ENCODE results near the gene PPTC7.
A peak's percentile ranks its signal among the peaks of the same experiment; 100 is the strongest.

Gene PPTC7

DNA sequence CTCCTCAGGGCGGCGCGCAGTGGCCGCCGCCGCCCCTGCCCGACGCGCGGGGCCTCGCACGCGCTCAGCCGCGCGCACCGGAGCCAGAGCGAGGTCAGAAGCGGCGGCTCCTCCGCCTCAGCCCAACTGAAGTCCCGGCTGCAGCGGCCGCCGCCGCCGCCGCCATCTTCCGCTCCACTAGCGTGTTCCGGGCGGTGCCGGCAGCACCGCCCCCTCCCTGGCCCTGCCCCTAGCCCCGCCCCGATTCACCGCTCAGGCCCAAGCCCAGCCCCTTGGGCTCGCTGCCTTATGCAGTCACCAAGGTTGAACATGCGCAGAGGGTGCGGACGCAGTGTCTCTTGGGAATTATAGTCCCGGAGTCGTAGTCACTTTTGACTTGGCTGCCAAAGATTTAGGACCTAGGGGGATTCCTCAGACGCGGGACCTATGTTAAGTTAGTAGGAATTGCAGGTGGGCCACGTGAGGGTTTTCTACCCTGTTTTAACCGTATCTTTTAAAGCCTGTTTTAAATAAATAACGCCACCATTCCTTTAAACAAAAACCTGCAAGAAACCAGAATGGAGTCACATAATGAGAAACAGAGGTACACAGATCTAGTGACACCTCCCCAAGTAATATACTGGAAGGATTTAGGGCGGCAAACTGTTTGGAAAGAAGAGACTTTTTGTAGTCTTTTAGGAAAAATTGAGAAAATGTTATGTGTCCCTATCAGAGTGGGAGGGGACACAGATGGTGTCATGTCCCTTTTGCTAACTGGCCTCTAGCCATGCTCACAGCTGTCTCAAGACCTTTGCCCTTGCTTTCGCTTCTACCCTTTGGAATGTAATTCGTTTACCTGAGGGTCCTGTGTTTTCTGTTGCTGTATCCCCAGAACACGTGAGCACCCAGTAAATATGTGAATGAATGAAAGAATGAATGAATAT lies at the start of gene PPTC7:
PPTC7 (minus strand) TSS at position 182 of the 923 bp plus-strand sequence. CDS start 287 bp downstream, outside the sequence.
- TF ChIP-seq CTCF (IDR thresholded peaks at IDR 0.05; ENCODE audit: insufficient read depth, low read length, missing control alignments) = no peak
- ChIA-PET POLR2A (no interaction called here), CTCF (interaction anchor here (1.2 to 4.2 kb wide), 2 partner anchors 10 to 17 kb away, joined by 5 to 49 read pairs; no protein-coding TSS in a partner anchor)
- peak; percentile 73 for DNase-seq (ENCODE audit: low read depth, low spot score)
- H3K4me3 ChIP-seq (ENCODE audit: low read depth, low read length) = peak within 1 kb of the TSS; percentile 90

DNA sequence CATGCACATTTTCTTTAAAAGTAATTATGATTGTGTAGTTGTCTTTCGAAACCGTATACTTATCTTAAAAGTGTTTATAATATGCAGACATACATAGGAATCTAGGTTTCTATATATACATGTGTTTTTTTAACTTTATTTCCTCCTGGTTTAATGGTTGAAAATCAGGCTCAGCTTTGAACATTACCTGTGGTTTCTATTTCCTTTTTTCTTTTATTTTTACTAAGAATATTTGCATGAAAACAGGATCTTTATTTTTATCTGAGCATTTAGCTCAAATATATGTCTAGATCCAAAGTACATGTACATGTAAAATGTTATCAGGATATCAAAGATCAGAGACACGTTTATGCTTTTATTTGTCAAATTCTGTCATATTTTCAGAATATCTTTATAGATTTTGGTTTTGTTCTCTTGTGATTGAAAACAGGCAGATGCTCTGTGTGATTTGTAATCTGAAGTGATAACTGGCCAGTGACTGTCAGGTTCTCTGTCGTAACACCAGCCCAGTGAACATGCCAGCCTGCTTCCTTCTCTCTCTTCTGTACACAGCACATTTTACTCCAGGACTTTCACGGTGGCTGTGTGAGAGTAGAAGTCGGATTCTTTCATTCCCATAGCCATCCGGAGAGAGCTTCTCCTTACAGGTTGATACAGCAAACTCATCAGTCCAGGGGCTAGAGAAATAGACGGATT lies 44.5 kb upstream of the PPTC7 start:
- no peak for TF ChIP-seq CTCF (IDR thresholded peaks at IDR 0.05; ENCODE audit: insufficient read depth, low read length, missing control alignments)
- no peak for DNase-seq (ENCODE audit: low read depth, low spot score)
- CTCF ChIA-PET = interaction anchor here (0.8 to 1.1 kb wide), 2 partner anchors 14 to 25 kb away, joined by 3 read pairs; partner anchors contain the start of gene TCTN1
- H3K4me3 ChIP-seq (ENCODE audit: low read depth, low read length) = no peak overlapping the region
- POLR2A ChIA-PET = no interaction called here

DNA sequence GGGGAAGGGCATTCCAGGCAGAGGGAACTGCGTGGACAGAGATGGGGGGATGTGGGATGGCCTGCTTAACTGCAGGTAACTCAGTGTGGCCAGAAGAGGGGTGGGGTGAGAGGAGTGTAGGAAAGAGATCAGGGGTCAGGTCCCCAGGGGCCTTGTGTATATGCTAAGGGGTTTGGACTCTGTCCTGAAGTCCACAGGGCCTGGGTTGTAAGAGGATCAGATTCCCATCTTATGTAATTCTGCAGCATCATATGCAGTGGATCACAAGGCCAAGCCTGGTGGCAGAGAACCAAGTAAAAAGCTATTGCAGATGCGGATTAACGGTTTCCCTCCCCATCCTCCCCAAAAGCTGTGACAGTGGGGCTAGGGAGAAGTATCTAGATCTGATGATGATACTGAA lies 39.5 kb upstream of the PPTC7 start:
- no peak overlapping the region for H3K4me3 ChIP-seq (ENCODE audit: low read depth, low read length)
- POLR2A ChIA-PET = no interaction called here
- no peak for DNase-seq (ENCODE audit: low read depth, low spot score)
- CTCF ChIA-PET = no interaction called here
- TF ChIP-seq CTCF (IDR thresholded peaks at IDR 0.05; ENCODE audit: insufficient read depth, low read length, missing control alignments) = no peak

DNA sequence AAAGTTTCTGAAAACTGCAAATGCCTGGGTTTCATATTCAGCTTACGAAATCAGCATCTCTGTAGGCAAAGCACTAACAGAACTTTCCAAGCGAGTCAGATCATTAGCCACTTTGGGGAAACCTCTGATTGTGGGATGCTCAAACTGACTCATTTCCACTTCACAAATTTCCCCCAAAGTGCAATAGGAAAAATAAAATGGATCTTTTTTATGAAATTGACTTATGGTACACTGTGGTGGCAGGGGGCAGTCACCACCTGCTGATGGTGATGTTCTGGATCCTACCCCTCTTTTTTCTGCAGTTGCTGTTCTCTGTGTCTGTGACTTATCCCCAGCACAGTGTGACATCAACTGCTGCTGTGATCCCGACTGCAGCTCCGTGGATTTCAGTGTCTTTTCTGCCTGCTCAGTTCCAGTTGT lies 36.4 kb upstream of the PPTC7 start:
- TF ChIP-seq CTCF (IDR thresholded peaks at IDR 0.05; ENCODE audit: insufficient read depth, low read length, missing control alignments) = no peak
- ChIA-PET CTCF (interaction anchor here (1.2 to 2.2 kb wide), 2 partner anchors 18 to 268 kb away, joined by 4 to 12 read pairs; no protein-coding TSS in a partner anchor), POLR2A (no interaction called here)
- DNase-seq (ENCODE audit: low read depth, low spot score) = no peak
- no peak overlapping the region for H3K4me3 ChIP-seq (ENCODE audit: low read depth, low read length)

DNA sequence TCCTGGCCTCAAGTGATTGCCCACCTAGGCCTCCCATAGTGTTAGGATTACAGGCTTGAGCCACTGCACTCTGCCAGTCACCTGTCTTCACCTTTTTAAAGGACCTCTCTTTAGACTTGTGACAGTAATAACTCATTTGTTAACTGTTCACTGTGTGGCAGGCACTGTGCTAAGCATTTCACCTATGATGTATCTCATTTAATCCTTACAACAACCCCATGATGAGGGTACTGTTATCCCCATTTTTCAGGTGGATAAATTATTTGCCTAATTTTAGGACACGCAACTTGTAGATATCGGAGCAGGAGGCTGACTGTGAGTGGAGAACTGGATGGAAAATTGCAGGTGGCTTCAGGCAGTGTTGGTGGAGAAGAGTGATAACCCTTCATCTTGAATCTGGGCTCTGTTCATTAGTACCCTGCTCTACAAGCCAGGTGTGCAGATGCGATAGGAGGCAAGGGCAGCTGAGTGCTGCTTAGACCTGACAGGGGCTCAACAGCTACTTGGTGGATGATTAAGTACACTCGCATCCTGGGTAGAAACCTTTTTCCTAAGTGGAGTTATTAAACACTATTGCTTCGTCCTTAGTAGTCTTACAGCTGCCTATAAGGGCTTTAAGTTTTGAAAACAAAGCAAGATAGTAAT lies 33.5 kb upstream of the PPTC7 start:
- ChIA-PET POLR2A (no interaction called here), CTCF (interaction anchor here (0.9 to 9.0 kb wide), 4 partner anchors 15 to 148 kb away, joined by 3 to 88 read pairs (median 6); partner anchors contain the start of genes FAM216A and GPN3)
- TF ChIP-seq CTCF (IDR thresholded peaks at IDR 0.05; ENCODE audit: insufficient read depth, low read length, missing control alignments) = no peak
- DNase-seq (ENCODE audit: low read depth, low spot score) = no peak
- H3K4me3 ChIP-seq (ENCODE audit: low read depth, low read length) = no peak overlapping the region

Data from AG04449 (cell line).